Glutamatergic neuron (in vitro differentiated cells): ENCODE data around the gene KIAA0408. TPM values are rescaled to one million over a fixed set of nuclear protein-coding genes. Genes with fewer than 3 reads are reported as not detected.

Source experiments
- DNase-seq: peaks from one replicate; pipeline ENCODE4 v3.0.0; 2022
- H3K27ac Mint-ChIP-seq: one replicate; pipeline ENCODE4 v1.8.0; 2020; ENCODE audit warnings: mild to moderate bottlenecking, mixed read lengths, inconsistent platforms; ENCODE audit not compliant: unreplicated experiment
- H3K27me3 Mint-ChIP-seq: one replicate; pipeline ENCODE4 v1.8.0; 2020; ENCODE audit warnings: mild to moderate bottlenecking, moderate library complexity, mixed read lengths, inconsistent platforms; ENCODE audit not compliant: unreplicated experiment
- H3K36me3 Mint-ChIP-seq: one replicate; pipeline ENCODE4 v1.8.0; 2020; ENCODE audit warnings: mild to moderate bottlenecking, mixed read lengths, inconsistent platforms; ENCODE audit not compliant: unreplicated experiment
- H3K4me1 Mint-ChIP-seq: one replicate; pipeline ENCODE4 v1.8.0; 2020; ENCODE audit warnings: mild to moderate bottlenecking, low read depth, mixed read lengths, inconsistent platforms; ENCODE audit not compliant: unreplicated experiment
- H3K4me3 Mint-ChIP-seq: one replicate; pipeline ENCODE4 v1.8.0; 2020; ENCODE audit warnings: mild to moderate bottlenecking, mixed read lengths, inconsistent platforms; ENCODE audit not compliant: unreplicated experiment
- H3K9me3 Mint-ChIP-seq: one replicate; pipeline ENCODE4 v1.8.0; 2020; ENCODE audit warnings: mild to moderate bottlenecking, moderate library complexity, mixed read lengths, inconsistent platforms; ENCODE audit not compliant: unreplicated experiment
- total RNA-seq: library from RNA; stranded (reverse); fragmentation: NEBNext Ultra II Directional; extraction: Animal tissue kit (Norgen Biotek cat#: 25700); gene quantifications from one replicate; pipeline ENCODE4 v1.2.1, GENCODE V29; 2021; ENCODE audit not compliant: unreplicated experiment
- TF ChIP-seq, protein P1 (sequence below): fragments of 200-600 bp; sonication (generic); IDR thresholded peaks from one replicate; pipeline ENCODE4 v1.5.0; 2021; ENCODE audit not compliant: partially characterized antibody, unreplicated experiment

Gene KIAA0408
- total RNA-seq, 1 donor from 2014 or later, result 110 TPM

DNA sequence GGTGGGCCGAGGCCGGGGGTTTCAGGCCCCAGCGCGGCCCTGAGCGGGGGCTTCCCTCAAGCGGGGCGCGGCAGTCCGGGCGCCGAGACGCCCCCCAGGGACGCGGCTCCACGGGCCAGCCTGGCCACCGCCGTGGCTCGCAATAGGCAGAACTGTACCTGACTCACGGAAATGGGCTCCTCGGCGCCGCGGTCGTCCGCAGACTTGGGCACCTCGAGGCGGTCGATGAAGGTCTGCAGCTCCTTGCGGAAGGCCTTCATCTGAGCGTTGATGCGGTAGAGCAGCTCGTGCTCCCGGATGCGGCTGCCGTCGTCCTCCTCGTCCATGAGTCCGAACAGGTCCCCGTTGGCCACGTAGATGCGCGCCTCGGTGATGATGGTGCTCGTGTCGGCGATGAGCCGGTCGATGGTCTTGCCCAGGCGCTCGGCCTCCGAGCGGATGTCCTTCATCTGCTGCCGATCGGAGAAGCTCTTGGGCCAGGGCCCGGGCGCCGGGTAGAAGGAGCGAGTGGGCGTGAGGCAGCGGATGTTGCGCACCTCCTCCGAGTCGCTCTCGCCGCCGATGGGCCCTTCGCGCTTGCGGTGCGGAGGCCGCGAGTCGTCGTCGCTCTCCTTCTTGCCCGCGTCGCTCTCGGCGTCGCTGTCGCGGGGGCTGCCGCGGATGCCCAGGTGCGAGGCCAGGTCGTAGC is 16.1 kb upstream of the KIAA0408 start:
- no peak overlapping the region for H3K27ac Mint-ChIP-seq
- TF ChIP-seq, protein P1, sequence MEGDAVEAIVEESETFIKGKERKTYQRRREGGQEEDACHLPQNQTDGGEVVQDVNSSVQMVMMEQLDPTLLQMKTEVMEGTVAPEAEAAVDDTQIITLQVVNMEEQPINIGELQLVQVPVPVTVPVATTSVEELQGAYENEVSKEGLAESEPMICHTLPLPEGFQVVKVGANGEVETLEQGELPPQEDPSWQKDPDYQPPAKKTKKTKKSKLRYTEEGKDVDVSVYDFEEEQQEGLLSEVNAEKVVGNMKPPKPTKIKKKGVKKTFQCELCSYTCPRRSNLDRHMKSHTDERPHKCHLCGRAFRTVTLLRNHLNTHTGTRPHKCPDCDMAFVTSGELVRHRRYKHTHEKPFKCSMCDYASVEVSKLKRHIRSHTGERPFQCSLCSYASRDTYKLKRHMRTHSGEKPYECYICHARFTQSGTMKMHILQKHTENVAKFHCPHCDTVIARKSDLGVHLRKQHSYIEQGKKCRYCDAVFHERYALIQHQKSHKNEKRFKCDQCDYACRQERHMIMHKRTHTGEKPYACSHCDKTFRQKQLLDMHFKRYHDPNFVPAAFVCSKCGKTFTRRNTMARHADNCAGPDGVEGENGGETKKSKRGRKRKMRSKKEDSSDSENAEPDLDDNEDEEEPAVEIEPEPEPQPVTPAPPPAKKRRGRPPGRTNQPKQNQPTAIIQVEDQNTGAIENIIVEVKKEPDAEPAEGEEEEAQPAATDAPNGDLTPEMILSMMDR, result no peak
- H3K27me3 Mint-ChIP-seq, result no peaks in the 10 kb centered on the region
- H3K9me3 Mint-ChIP-seq, result peaks cover 9% of the 10 kb centered on the region
- H3K4me1 Mint-ChIP-seq, result no peaks in the 10 kb centered on the region
- peaks cover 7% of the 10 kb centered on the region for H3K36me3 Mint-ChIP-seq
- no peak for DNase-seq
- no peak overlapping the region for H3K4me3 Mint-ChIP-seq

DNA sequence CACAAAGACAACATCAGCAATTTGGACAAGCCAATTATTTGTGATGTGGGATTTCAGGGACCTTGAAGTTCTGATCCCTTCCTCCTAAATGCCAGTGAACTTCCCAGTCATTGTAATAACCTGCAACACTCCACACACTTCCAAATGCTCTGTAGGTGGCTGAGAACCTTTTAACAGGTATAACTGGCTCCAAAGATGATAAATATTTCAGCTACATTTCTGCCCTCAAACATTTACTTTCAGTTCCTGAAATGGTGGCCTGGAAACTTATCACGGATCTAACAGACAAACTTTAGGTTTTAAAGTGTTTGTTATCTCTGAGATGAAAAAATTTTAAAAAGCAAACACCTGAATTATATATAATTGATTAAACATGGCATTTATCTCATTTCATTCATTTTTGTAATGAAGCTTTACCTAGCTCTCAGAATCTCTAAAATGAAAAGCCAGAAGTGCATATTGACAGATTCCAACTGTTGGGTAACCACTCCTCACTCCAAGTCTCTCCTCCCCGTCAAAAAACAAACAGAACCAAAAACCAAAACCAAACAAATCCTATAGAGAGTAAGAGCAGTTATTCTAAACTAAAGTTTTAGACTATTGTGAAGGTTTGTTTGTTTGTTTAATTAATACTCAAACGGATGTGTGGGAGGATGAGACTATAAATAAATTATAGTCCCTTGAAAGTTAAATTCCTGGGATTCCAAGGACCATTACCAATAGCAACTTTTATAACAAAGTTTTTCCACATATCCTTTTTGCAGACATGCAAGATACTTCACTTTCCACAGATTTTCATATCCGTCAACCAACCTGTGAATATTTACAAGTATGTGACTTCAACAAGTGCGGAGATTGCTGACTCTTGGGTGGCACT is 12.4 kb upstream of the KIAA0408 start:
- H3K9me3 Mint-ChIP-seq, result peaks cover 12% of the 10 kb centered on the region
- TF ChIP-seq, protein P1, result no peak
- H3K27ac Mint-ChIP-seq, result no peak overlapping the region

DNA sequence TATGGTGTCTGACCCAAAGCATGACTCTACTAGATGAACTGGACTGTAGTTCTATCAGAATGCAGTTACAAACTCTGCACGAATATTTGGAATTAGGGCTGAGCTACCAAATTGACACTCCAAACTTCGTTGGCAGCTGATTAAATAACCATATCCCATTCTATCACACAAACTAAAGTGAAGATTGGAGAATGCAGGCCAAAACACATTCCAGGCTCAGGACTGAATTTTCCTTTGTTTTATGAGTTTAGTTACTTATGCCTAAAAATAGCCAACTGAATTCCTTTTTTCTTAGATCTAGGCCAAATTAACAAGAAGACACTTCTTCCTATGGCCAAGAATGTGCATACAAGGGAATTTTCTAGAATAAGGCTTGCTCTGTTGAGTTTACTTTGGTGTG is 9.7 kb upstream of the KIAA0408 start:
- Mint-ChIP-seq H3K4me1 (peaks cover 14% of the 10 kb centered on the region), H3K27ac (no peak overlapping the region), H3K9me3 (peaks cover 3% of the 10 kb centered on the region), H3K36me3 (no peaks in the 10 kb centered on the region), H3K27me3 (no peaks in the 10 kb centered on the region), H3K4me3 (no peak overlapping the region)
- TF ChIP-seq, protein P1, result no peak
- DNase-seq, result no peak

More for the DNA sequence above, 12.4 kb upstream of the KIAA0408 start:
- peaks cover 7% of the 10 kb centered on the region for H3K36me3 Mint-ChIP-seq
- H3K4me1 Mint-ChIP-seq, result peaks cover under 1% of the 10 kb centered on the region
- no peak for DNase-seq
- no peak overlapping the region for H3K4me3 Mint-ChIP-seq
- H3K27me3 Mint-ChIP-seq, result no peaks in the 10 kb centered on the region

DNA sequence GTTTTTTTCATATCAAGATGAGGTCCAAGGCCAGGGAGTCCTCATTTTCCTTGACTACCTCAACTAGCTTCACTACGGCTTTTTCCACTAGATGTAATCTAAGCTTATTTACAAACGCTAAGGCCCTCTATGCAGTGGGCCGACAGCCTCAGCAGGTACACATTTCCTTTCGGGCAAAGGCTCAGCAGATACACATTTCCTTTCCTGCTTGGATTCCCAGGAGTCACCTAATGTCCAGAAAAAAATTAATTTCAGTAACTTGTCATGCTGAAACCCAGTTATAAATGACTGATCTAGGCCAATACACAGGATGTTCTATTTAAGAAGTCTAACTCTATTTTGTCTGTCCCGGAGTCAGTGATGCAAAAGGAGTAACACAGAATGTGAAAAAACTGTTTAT is 7.2 kb upstream of the KIAA0408 start:
- peaks cover 14% of the 10 kb centered on the region for H3K4me1 Mint-ChIP-seq
- no peaks in the 10 kb centered on the region for H3K36me3 Mint-ChIP-seq
- TF ChIP-seq, protein P1, result no peak
- DNase-seq, result no peak
- no peak overlapping the region for H3K27ac Mint-ChIP-seq
- no peak overlapping the region for H3K4me3 Mint-ChIP-seq
- H3K27me3 Mint-ChIP-seq, result no peaks in the 10 kb centered on the region
- peaks cover 3% of the 10 kb centered on the region for H3K9me3 Mint-ChIP-seq

DNA sequence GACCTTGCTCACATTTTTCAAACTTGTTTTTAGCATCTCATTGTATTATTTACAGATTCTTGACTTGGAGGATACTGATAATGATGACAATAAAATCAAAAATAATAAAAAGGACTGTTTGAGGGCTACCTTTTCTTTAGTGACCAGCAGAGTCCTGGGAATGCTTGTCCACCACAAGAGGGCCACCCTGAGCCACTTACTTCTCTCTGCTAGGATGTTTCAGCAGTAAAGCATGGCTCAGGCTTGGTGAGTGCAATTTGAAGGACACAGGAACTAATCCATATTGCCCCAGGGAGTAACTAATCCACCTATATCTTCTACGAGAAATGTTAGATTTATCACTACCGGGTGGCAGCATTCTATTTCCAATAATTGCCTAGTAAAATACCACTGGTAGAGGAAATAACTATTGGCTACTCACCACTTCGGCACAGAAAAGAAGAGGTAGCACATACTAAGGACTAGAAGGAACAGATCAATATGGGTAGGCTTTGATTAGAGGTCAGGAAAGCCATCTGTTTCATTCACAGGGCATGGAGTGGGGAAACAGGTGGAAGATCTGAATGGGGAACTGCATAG is 5.8 kb upstream of the KIAA0408 start:
- Mint-ChIP-seq H3K36me3 (no peaks in the 10 kb centered on the region), H3K9me3 (peaks cover 3% of the 10 kb centered on the region), H3K27me3 (peaks cover 2% of the 10 kb centered on the region), H3K4me3 (no peak overlapping the region), H3K4me1 (peaks cover 21% of the 10 kb centered on the region), H3K27ac (peak overlapping the region; percentile 49)
- peak; percentile 81 for DNase-seq
- TF ChIP-seq, protein P1, result peak; percentile 72
